H1 (cell line): ENCODE results near the gene HPRT1. TPM values are rescaled to one million over a fixed set of nuclear protein-coding genes. Genes with fewer than 3 reads are reported as not detected.

ENCODE experiments used
- CTCF ChIA-PET: fragments of 300-600 bp; sonication (Branson Sonifier 250); formaldehyde crosslinking; loops from one replicate; lab custom pipeline; 2021; ENCODE audit not compliant: partially characterized antibody; lab: Charles Lee
- POLR2A ChIA-PET: fragments of 300-600 bp; sonication (Branson Sonifier 250); formaldehyde crosslinking; loops from one replicate; lab custom pipeline; 2021; ENCODE audit warnings: inconsistent platforms; ENCODE audit not compliant: partially characterized antibody; lab: Charles Lee
- DNase-seq, 2 experiments: peaks; one replicate each; pipeline versions ENCODE4 v3.0.0 to v3.0.0-alpha.2; 2010 to 2022; ENCODE audit warnings: low spot score in 2 of 2, low read depth in 1 of 2, mixed read lengths in 1 of 2
- FAIRE-seq: peaks from 2 replicates; lab custom pipeline; 2011; peaks lifted over from hg19 to GRCh38; lab: Jason Lieb, UNC
- H2AFZ ChIP-seq: 2 replicates; pipeline ENCODE4 v1.8.1; 2012; ENCODE audit warnings: low read length, inconsistent platforms
- H2AK5ac ChIP-seq: 2 replicates; pipeline ENCODE4 v1.6.1; 2013; ENCODE audit warnings: low read depth, low read length
- H2BK120ac ChIP-seq: replicated peaks from 2 replicates; pipeline ENCODE3; 2013; ENCODE audit warnings: low read depth, low read length, inconsistent platforms
- H2BK12ac ChIP-seq: 2 replicates; pipeline ENCODE4 v1.6.1; 2013; ENCODE audit warnings: low read depth, low read length
- H2BK15ac ChIP-seq: 2 replicates; pipeline ENCODE4 v1.6.1; 2013; ENCODE audit warnings: low read length
- H2BK20ac ChIP-seq: 2 replicates; pipeline ENCODE4 v1.6.1; 2013; ENCODE audit warnings: low read length
- H2BK5ac ChIP-seq: 2 replicates; pipeline ENCODE4 v1.6.1; 2013; ENCODE audit warnings: low read depth, low read length
- H3K14ac ChIP-seq: 2 replicates; pipeline ENCODE4 v1.6.1; 2013; ENCODE audit warnings: inconsistent platforms; ENCODE audit not compliant: insufficient read length
- H3K18ac ChIP-seq: 2 replicates; pipeline ENCODE4 v1.6.1; 2013; ENCODE audit warnings: low read length; ENCODE audit errors: extremely low read depth
- H3K23ac ChIP-seq: 2 replicates; pipeline ENCODE4 v1.6.1; 2013; ENCODE audit warnings: inconsistent platforms; ENCODE audit not compliant: insufficient read length
- H3K23me2 ChIP-seq: 2 replicates; pipeline ENCODE4 v1.6.1; 2013; ENCODE audit warnings: low read depth, low read length
- H3K27ac ChIP-seq: 2 replicates; pipeline ENCODE4 v1.6.1; 2011; ENCODE audit warnings: low read depth, low read length, inconsistent platforms
- H3K27me3 ChIP-seq, 4 experiments: replicated peaks in 1 of 4; 1 replicate in 1 of 4; 2 replicates in 3 of 4; pipeline versions ENCODE4 v1.6.1 to v1.8.1; 2011 to 2013; ENCODE audit warnings: low read length in 3 of 4, mild to moderate bottlenecking in 3 of 4, inconsistent platforms in 2 of 4, mixed read lengths in 2 of 4, moderate library complexity in 1 of 4; ENCODE audit not compliant: control insufficient read depth in 3 of 4, insufficient read depth in 3 of 4; ENCODE audit errors: extremely low read depth in 1 of 4
- H3K36me3 ChIP-seq, 4 experiments: 2 replicates each; pipeline versions ENCODE4 v1.6.1 to v1.8.1; 2011 to 2013; ENCODE audit warnings: mild to moderate bottlenecking in 4 of 4, low read length in 3 of 4, moderate library complexity in 2 of 4, control low read depth in 1 of 4, inconsistent platforms in 1 of 4; ENCODE audit not compliant: insufficient read depth in 4 of 4, control insufficient read depth in 2 of 4
- H3K4ac ChIP-seq: replicated peaks from 2 replicates; pipeline ENCODE3; 2013; ENCODE audit warnings: low read length, low read depth, mixed read lengths, inconsistent platforms; ENCODE audit not compliant: insufficient read length
- H3K4me1 ChIP-seq, 4 experiments: replicated peaks in 1 of 4; 1 replicate in 1 of 4; 2 replicates in 3 of 4; pipeline versions ENCODE4 v1.6.1 to v1.8.1; 2011 to 2013; ENCODE audit warnings: low read length in 3 of 4, inconsistent platforms in 2 of 4, mixed read lengths in 1 of 4; ENCODE audit not compliant: insufficient read depth in 4 of 4, control insufficient read depth in 3 of 4
- H3K4me2 ChIP-seq, 2 experiments: 2 replicates each; pipeline versions ENCODE4 v1.6.1 to v1.8.1; 2011 to 2013; ENCODE audit warnings: low read depth in 2 of 2, low read length in 2 of 2, control low read depth in 1 of 2, inconsistent platforms in 1 of 2, mild to moderate bottlenecking in 1 of 2; ENCODE audit not compliant: insufficient read depth in 1 of 2
- H3K4me3 ChIP-seq, 4 experiments: fragments of 200-600, 300-600 bp in 1 of 4; sonication (generic), shearing (Covaris generic), sonication (Bioruptor Twin) in 1 of 4; 2 replicates each; pipeline versions ENCODE4 v1.5.1 to v1.8.1; 2011 to 2016; ENCODE audit warnings: low read length in 4 of 4, low read depth in 3 of 4, control low read depth in 2 of 4, inconsistent platforms in 2 of 4, mild to moderate bottlenecking in 2 of 4, mixed read lengths in 1 of 4, moderate library complexity in 1 of 4; ENCODE audit not compliant: insufficient read depth in 2 of 4; ENCODE audit errors: extremely low read depth in 1 of 4
- H3K56ac ChIP-seq: replicated peaks from 2 replicates; pipeline ENCODE3; 2013; ENCODE audit warnings: low read depth, mild to moderate bottlenecking, mixed read lengths, low read length, inconsistent platforms; ENCODE audit not compliant: insufficient read length
- H3K79me1 ChIP-seq: 2 replicates; pipeline ENCODE4 v1.6.1; 2013; ENCODE audit warnings: low read depth, low read length, control low read depth
- H3K79me2 ChIP-seq, 2 experiments: 2 replicates each; pipeline versions ENCODE4 v1.6.1 to v1.8.1; 2012 to 2013; ENCODE audit warnings: low read length in 2 of 2, mild to moderate bottlenecking in 2 of 2, inconsistent platforms in 1 of 2; ENCODE audit not compliant: insufficient read depth in 2 of 2, control insufficient read depth in 1 of 2
- H3K9ac ChIP-seq, 4 experiments: replicated peaks in 1 of 4; 1 replicate in 1 of 4; 2 replicates in 3 of 4; pipeline versions ENCODE4 v1.6.1 to v1.8.1; 2011 to 2013; ENCODE audit warnings: low read depth in 3 of 4, low read length in 3 of 4, control low read depth in 2 of 4, mild to moderate bottlenecking in 2 of 4, moderate library complexity in 2 of 4, inconsistent platforms in 1 of 4; ENCODE audit errors: extremely low read depth in 1 of 4
- H3K9me3 ChIP-seq, 2 experiments: 2 replicates each; pipeline versions ENCODE4 v1.6.1 to v1.8.1; 2012 to 2013; ENCODE audit warnings: mild to moderate bottlenecking in 2 of 2, moderate library complexity in 2 of 2, control low read depth in 1 of 2, inconsistent platforms in 1 of 2, low read depth in 1 of 2, low read length in 1 of 2, mixed read lengths in 1 of 2; ENCODE audit not compliant: insufficient read depth in 2 of 2
- H4K20me1 ChIP-seq, 2 experiments: replicated peaks in 1 of 2; 2 replicates each; pipeline versions ENCODE3 to v1.8.1; 2011 to 2013; ENCODE audit warnings: inconsistent platforms in 2 of 2, low read length in 2 of 2, mild to moderate bottlenecking in 1 of 2; ENCODE audit not compliant: insufficient read depth in 2 of 2, control insufficient read depth in 1 of 2
- H4K5ac ChIP-seq: 2 replicates; pipeline ENCODE4 v1.6.1; 2013; ENCODE audit warnings: low read length, low read depth, mixed read lengths, inconsistent platforms; ENCODE audit not compliant: insufficient read length
- H4K8ac ChIP-seq: 2 replicates; pipeline ENCODE4 v1.8.0; 2013; ENCODE audit warnings: mild to moderate bottlenecking, moderate library complexity, low read length, inconsistent platforms; ENCODE audit not compliant: insufficient read depth; ENCODE audit errors: extremely low read depth
- H4K91ac ChIP-seq: replicated peaks from 2 replicates; pipeline ENCODE3; 2013; ENCODE audit warnings: low read length, mixed read lengths, inconsistent platforms; ENCODE audit not compliant: insufficient read length
- RAD21 ChIP-seq, 2 experiments: IDR thresholded peaks in 1 of 2; conservative IDR thresholded peaks in 1 of 2; 2 replicates each; pipeline ENCODE4 v1.6.1; 2011; ENCODE audit warnings: low read depth in 2 of 2, low read length in 2 of 2, improper control_type of control experiment in 1 of 2, inconsistent platforms in 1 of 2, mild to moderate bottlenecking in 1 of 2, moderate library complexity in 1 of 2
- WGBS, 2 experiments: shearing (Covaris generic) in 1 of 2; methylation state at CpG; one replicate each; pipeline versions ENCODE4 v1.1.6 to v1.1.7; 2013 to 2015; ENCODE audit warnings: low lambda C conversion rate in 2 of 2, mixed read lengths in 2 of 2, inconsistent platforms in 1 of 2, low coverage in 1 of 2, missing lambda C conversion rate in 1 of 2; ENCODE audit not compliant: insufficient replicate concordance in 2 of 2, insufficient coverage in 1 of 2, insufficient read length in 1 of 2; ENCODE audit errors: extremely low coverage in 1 of 2, missing lambda C conversion rate in 1 of 2; 5-methylcytosine and 5-hydroxymethylcytosine counted together
- polyA plus RNA-seq, 7 experiments: library from polyadenylated mRNA; depleted of rRNA in 3 of 7; stranded (reverse) in 5 of 7; unstranded in 2 of 7; fragments of >200 nt in 5 of 7; fragments of 200-250 nt in 2 of 7; gene quantifications; 1 replicate in 5 of 7; 2 replicates in 1 of 7; 4 replicates in 1 of 7; pipeline versions ENCODE4 v1.2.1 to v1.2.3, GENCODE V29; 2011 to 2013; ENCODE audit warnings: missing spikeins in 2 of 7, mixed read lengths in 2 of 7
- total RNA-seq: library from RNA; stranded (reverse); fragmentation: NEBNext Ultra II Directional; extraction: Animal tissue kit (Norgen Biotek cat#: 25700); gene quantifications from 2 replicates; pipeline ENCODE4 v1.2.1, GENCODE V29; 2021
- TF ChIP-seq, protein P1 (sequence below), 3 experiments: IDR thresholded peaks; 1 replicate in 2 of 3; 2 replicates in 1 of 3; pipeline versions ENCODE4 v1.5.1 to v1.6.1; 2011; ENCODE audit warnings: low read length in 3 of 3, mild to moderate bottlenecking in 3 of 3, inconsistent platforms in 2 of 3, low read depth in 1 of 3, moderate library complexity in 1 of 3; ENCODE audit not compliant: insufficient read depth in 1 of 3; ENCODE audit errors: control extremely low read depth in 1 of 3

The HPRT1 gene
- total and polyA plus RNA-seq, 2 of the 8 experiments (the other 6 are each of a cell fraction or from before 2014, with no cell fraction given): 16.9 to 49.5 TPM

DNA sequence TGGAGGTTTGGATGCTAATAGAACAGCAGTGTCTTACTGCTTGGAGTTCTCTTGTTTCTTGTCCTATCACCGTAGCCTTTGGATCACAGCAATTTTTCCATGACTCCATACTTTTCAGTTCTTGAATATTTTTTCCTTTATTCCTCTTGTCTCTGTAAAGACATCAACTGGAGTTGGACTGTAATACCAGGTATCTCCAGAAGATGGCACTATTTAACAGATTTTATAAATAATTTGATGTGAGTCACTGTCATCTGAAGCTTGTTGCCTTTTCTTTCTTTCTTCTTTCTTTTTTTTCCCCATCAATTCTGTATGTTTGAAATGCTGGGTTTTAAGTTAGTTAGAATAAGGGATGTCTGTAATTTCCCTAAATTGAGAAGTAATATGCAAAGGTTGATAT is 24.1 kb downstream of the HPRT1 start:
- 94% methylated on average over 1 of the region's 1 CpG; no CpG with 5 or more reads in 1 of the 2 experiments for WGBS, 2 experiments
- peaks cover 0 to 2% of the 10 kb centered on the region in 2 experiments for H4K20me1 ChIP-seq
- no peak overlapping the region for H2BK5ac ChIP-seq
- no peaks in the 10 kb centered on the region for H3K27me3 ChIP-seq
- H3K27ac ChIP-seq: no peak overlapping the region
- H2AFZ ChIP-seq: no peak overlapping the region
- CTCF ChIA-PET: interaction anchor here (1.0 to 1.6 kb wide), 4 partner anchors 18 to 299 kb away, joined by 3 to 7 read pairs (median 4); no protein-coding TSS in a partner anchor
- no peaks in the 10 kb centered on the region for H3K79me1 ChIP-seq
- H4K8ac ChIP-seq: no peak overlapping the region
- no peak overlapping the region for H3K4ac ChIP-seq
- H3K18ac ChIP-seq: no peak overlapping the region
- no peak overlapping the region for H4K91ac ChIP-seq
- no peaks in the 10 kb centered on the region for H3K9me3 ChIP-seq
- H2BK20ac ChIP-seq: no peak overlapping the region
- no peak overlapping the region for H2BK12ac ChIP-seq
- no peak overlapping the region for H3K4me2 ChIP-seq
- H2BK120ac ChIP-seq: no peak overlapping the region
- peaks cover 0 to 11% (median 0%) of the 10 kb centered on the region in 4 experiments; a peak in 1 of 8 replicates for H3K36me3 ChIP-seq
- DNase-seq (no peak), FAIRE-seq (peak; percentile 66)
- no peaks in the 10 kb centered on the region for H3K23me2 ChIP-seq
- no peak overlapping the region for H3K14ac ChIP-seq
- no peak overlapping the region for H3K23ac ChIP-seq
- H2BK15ac ChIP-seq: no peak overlapping the region
- no peaks in the 10 kb centered on the region for H3K4me1 ChIP-seq
- H2AK5ac ChIP-seq: no peak overlapping the region
- no peak overlapping the region for H4K5ac ChIP-seq
- no peak overlapping the region for H3K56ac ChIP-seq
- H3K4me3 ChIP-seq: no peak overlapping the region
- H3K79me2 ChIP-seq: no peaks in the 10 kb centered on the region
- H3K9ac ChIP-seq: no peak overlapping the region
- POLR2A ChIA-PET: no interaction called here
- TF ChIP-seq, protein P1, sequence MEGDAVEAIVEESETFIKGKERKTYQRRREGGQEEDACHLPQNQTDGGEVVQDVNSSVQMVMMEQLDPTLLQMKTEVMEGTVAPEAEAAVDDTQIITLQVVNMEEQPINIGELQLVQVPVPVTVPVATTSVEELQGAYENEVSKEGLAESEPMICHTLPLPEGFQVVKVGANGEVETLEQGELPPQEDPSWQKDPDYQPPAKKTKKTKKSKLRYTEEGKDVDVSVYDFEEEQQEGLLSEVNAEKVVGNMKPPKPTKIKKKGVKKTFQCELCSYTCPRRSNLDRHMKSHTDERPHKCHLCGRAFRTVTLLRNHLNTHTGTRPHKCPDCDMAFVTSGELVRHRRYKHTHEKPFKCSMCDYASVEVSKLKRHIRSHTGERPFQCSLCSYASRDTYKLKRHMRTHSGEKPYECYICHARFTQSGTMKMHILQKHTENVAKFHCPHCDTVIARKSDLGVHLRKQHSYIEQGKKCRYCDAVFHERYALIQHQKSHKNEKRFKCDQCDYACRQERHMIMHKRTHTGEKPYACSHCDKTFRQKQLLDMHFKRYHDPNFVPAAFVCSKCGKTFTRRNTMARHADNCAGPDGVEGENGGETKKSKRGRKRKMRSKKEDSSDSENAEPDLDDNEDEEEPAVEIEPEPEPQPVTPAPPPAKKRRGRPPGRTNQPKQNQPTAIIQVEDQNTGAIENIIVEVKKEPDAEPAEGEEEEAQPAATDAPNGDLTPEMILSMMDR (IDR thresholded peaks at IDR 0.05; ENCODE audit: control extremely low read depth in 1 of 3, insufficient read depth in 1 of 3, low read depth in 1 of 3, low read length in 3 of 3): peak in 1 of 3 experiments; percentile 27; a peak in 2 of 4 replicates
- TF ChIP-seq RAD21 (IDR thresholded peaks at IDR 0.05 in 1 of 2, conservative IDR thresholded peaks at IDR 0.05 in 1 of 2; ENCODE audit: low read depth in 2 of 2, low read length in 2 of 2): peak; percentile 31 to 35; a peak in 3 of 4 replicates
